HG02938 (cell line): ENCODE data around the gene SEC24D.

Experiments
- ATAC-seq: cut with Tn5 transposase; IDR thresholded peaks from one replicate; pipeline ENCODE4 v1.9.1; 2021; ENCODE audit warnings: mild to moderate bottlenecking, moderate library complexity; ENCODE audit not compliant: unreplicated experiment

SEC24D gene

DNA sequence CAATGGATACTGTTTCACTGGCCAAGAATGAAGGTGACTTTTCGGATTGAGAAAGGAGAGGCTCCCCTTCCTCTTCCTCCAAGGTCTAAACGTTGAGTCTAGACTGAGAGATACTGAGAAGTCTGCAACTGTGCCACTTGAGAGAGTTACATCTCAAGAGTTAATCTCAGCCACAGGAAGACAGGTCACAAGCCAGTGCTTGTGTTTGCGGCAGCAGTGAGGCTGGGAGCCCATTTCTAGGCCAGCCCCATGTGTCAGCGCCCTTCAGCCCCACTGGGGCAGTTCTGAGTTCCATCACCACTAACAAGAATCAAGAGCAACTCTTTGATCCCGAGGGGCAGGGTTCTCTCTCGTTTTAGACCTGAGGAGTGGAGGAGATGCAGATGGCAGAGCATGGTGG, 7.3 kb upstream of the SEC24D start:
- no peak for ATAC-seq

DNA sequence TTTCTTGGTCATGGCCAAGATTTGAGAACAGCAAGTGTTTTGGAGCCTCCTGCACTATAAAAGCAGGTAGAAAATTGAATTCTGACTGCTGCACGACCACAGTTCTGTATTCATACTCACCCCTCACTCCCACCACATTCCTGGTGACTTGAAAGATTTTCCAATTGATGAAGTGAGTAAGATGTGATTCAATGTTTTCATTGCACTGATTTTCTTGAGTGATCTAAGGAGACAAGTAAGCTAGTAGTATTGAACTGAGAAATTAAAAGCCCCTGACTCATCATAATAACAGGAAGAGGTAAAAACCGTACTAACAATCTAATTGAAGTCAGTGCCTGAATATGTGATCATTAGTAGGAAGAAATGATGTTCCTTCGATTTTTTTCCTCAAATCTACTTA, 6.1 kb upstream of the SEC24D start:
- no peak for ATAC-seq

DNA sequence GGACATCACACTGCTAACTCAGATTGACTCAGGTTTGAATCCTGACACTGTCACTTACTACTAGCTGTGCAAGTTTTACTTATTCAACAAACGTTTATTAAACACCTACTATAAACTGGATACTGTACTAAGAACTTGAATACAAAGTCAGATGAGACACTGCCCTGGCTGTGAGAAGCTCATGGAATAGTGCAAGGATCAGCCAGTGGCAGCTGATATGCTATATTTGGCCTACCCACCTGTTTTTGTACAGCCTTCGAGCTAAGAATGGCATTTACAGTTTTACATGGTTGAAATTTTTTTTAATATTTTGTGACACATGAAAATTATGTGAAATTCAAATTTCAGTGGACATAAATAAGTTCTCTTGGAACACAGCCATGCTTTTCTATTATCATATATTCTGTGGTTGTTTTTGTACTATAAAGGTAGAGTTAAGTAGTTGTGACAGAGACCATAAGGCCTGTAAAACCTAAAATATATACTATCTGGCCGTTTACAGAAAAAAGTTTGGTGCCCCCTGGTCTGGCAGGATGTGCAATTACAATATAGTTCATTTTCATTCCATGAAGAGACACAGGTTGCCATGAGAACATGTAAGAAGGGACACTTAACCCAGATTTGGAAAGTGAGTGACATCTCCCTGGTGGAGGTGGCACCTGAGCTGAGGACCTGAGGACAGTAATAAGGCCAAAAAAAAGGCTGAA, 3.4 kb upstream of the SEC24D start:
- ATAC-seq = no peak

DNA sequence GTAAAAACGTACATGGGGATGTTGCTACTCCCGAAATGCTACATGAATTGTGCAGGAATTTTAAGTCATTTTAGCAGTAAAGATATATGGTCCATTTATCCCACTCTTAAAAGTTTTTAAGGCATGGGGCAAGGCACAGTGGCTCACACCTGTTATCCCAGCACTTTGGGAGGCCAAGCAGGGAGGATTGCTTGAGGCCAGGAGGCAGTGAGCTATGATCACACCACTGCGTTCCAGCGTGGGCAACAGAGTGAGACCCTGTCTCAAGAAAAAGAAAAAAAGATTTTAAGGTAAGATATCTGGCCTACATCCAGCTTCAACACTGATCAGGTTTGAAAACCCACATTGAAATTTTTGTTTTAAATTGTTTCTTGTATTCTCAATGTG, 1.2 kb upstream of the SEC24D start:
- ATAC-seq = no peak

DNA sequence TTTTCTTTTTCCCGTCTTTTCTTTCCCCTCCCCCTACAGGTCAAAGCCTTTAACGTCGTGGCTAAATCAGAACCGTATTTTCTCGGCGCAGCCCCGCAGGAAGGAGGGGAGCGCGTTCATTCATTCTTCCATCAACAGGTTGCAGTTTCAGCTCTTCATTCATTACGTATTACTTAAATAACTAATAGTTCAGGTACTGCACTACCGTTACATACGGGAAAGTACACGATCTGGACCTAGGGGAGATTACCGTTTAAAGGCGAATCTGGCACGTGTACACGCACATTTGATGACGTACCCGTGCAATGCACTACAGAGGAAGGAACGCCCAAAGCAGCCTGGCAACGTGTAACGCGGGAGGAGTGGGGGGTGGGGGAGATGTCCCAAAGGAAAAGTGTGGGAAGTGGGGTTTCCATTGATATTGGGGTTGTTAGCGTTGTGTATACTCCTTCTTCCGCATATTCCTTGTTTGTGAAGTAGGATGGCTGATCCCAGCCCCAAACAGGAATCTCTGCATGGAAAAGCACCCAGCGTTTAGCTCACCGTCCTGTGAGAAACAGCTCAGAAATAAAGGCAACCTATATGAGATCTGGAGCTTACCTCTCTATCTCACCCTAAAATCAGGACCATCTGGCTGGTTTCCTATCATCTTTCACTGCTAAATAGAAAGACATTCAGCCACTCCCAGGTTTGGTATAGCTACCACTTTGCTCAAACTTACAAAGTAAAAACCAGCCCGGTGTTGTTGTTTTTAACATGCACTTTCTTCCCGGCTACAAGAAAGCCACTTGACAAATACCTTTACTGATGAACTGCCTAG, 585 bp upstream of the SEC24D start:
- ATAC-seq = peak; percentile 46

DNA sequence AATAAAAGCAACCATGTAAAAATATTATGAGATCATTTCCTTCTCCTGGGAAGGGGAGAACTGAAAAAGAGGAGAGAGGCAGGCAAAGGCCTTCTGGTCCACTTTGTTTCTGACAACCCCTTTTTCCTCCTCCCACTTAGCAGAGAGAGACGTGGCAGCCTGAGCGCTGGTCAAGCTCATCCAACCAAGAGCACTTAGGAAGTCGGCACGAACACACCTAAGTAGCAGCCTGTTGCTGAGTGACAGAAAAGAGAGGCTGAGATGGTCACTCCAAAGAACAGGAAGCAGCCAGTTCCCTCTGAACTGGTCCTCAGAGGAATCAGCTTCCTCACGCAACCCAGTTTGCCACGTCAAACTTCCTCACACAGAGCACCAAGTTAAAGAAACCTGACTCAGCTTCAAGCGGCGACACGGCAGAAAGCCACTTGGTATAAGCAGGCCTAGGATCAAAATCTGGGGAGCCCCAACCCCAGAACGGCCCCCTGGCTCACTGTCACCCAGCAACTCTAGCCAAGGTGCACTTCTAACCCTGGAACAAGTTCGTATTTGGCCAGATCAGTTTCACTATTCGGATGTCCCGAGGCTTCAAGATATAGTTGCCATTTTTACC, 861 bp downstream of the SEC24D start:
- peak; percentile 53 for ATAC-seq

DNA sequence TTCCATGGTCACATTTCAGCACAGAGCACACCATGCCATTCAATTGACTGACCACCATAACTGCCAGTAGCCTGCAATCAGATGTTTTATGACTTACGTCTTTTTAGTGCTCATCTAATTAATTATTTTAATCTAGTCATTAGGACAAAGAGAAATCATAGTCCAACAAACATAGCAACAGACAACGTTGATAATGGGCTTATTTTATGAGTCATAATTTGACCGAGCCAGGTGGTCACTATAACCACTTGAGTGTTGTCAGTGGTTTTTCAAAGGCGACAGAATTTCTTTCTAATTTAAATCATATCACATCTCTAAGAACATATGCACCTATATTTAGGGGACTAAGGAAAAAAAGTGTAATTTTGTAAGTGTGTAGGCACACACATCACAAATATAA, 1.9 kb downstream of the SEC24D start:
- no peak for ATAC-seq

DNA sequence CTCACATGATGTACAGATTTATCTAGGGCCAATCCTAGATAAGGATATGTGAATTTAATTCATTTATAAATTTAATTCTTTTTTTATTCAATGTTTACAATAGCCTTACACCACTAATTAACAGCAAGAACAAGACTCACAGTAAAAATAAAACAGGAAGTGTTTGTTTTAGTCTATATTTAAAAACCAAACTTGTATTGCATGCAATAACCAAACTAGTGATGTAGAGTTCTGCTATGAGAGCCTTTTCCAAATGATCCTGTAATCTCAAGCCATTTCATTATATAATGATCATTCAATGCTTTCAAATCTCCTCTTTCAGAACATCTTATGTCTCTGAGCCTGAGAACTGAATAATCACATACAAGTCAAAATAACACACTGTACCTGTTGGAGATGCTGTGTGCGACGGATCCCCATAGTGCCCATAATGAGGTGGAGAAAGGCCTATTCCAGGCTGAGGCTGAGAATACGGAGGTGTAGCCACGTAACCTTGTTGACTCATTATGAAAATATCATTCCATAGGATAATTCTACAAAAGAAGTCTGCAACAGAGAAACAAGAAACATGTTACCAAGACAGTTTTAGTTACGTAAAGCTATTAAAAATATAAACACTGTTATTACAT, 2.6 kb downstream of the SEC24D start:
- ATAC-seq = no peak

DNA sequence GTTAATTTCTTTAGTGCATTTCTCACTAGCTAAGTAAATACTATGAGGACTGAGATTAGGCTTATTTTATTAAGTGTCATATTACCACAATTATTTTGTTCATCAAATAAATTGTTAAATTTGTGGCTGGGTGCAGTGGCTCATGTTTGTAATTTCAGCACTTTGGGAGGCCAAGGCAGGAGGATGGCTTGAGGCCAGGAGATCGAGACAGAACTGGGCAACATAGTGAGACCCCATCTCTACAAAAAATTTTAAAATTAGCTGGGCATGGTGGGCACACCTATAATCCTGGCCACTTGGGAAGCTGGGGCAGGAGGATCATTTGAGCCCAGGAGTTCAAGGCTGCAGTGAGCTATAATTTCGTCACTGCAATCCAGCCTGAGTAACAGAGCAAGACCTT, 6.8 kb downstream of the SEC24D start:
- no peak for ATAC-seq

DNA sequence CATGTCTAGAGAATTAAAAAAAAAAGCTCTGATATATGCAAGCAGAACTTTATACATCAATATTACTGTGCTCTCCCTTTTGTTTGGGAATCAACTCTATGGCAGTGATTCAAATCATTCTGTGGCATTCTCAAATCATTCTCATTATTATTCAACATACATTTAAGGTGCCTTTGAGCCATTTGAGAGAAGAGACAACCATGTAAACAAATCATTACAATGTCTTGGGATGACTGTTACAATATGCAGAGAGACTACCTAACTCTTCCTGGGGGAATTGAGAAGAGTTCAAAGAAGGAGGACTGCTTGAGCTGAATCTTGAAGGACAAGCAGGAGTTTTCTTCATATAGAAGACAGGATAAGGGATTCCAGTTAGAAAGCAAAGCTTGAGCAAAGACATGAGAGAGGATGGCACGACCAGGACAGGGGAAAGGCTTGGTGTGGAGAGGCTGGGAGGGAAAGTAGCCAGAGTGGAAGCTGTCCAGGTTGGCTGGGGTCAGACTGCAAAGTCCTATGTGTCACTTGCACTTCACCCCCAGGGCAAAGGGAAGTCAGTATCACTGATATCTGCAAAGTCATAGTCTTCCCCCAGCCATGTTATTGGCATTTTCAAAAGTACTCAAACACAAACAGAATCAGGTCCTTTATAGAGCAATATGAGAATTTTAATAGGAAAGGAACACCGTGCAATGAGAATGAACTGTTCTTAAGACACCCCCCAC, 9.0 kb downstream of the SEC24D start:
- ATAC-seq = no peak

DNA sequence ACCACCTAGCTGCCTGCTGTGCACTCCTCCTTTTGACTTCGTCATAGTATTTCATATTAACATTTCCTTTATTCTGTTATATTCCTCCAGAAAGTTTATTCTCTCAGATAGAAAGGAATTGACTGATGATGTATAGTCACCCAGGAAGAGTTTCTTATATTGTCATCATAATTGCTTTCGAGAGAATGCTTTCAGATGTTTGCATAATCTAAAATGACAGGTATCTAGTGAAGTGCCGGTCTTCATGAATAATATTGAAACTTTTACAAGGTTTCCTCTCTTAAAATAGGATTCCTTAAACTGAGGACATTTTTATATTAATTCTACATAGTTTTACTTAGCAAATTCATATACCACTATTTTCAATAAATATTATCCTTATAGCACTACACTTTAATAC, 10.1 kb downstream of the SEC24D start:
- peak; percentile 56 for ATAC-seq

DNA sequence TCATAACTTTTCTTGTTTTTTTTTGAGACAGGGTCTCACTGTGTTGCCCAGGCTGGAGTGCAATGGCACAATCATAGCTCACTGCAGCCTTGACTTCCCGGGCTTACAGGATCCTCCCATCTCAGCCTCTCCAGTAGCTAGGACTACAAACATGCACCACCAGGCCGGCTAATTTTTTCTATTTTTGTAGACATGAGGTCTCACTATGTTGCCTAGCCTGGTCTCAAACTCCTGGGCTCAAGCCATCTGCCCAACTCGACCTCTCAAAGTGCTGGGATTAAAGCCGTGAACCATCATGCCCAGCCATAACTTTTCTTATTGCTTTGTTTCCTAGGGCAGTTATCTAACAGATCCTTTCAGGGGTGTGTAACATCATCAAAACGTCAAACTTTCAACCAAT, 11.8 kb downstream of the SEC24D start:
- no peak for ATAC-seq

DNA sequence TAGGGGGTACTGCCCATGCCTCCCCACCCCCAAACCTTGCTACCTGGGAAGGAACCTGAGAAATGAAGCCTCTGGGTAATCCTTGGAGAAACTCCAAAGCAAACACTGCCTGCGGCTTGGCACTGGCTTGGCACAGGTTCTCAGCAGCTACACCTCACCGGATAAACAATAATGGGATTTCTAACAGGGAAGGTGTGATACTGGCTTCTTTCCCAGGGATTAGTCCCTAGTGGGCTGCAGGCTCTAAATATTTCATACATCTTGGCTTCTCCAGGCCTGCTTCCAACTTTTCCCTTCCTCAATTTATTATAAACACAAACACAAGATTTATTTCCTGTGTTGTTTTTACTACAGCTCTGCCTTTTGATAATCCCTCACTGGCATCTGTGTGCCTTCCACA, 12.5 kb downstream of the SEC24D start:
- no peak for ATAC-seq

DNA sequence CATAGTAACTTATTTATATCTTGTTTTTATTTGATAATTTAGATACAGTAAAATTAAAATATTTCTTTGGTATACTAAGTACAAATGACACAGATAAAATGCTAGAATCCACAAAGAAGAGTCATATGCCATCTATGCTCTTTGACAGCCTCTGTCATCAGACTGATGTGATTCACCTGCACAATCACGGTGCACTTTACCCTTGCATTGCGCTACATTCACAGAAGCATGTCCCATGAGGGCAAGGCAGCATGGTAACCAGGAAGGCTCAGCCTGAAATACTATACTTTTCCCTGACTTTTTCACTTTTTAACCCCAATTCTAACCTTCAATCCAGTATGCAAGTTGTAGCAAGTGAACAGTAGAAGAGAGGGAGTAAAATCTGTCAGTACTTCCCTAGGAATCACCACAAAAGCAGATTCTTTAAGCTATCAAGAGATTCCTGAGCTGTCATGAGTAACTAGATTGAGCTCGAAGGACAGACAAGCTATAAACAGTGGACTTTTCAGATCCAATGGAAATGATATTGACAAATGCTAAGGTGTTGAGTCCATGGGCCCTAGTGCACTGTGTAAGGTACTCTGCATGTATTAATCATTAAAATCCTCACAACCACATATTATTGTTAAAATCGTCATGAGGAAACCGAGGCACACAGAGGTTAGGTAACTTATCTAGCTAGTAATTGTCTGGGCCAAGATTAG, 14.2 kb downstream of the SEC24D start:
- ATAC-seq = no peak

DNA sequence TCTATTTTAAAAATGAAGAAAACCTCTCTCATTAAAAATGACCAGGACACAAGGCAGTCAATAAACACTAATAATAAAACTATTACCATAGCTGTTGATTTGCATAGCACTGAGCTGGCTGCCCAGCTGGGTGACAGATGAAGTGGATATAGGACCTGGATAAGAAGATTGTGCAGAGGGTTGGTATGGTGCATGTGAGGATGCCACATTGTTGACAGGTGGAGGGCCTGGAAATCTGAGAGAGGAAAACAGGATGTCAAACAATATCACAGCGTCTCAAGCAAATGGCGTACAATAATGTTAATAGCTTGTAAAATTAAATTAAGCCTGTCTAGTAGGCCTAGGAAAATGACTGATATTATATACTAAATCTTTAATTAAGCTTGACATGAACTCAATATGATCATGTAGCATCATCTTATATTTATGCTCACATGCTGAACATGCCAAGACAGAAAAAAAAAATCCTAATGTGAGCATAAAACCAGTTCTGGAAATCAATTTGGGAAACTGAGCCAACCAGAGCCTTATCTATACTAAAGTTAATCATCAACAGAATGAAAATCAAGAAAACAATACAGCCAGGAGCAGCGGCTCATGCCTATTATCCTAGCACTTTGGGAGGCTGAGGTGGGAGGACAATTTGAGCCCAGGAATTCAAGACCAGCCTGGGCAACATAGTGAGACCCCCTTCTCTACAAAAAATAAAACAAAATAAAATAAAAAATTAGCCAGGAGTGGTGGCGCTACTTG, 18.6 kb downstream of the SEC24D start:
- ATAC-seq = no peak

DNA sequence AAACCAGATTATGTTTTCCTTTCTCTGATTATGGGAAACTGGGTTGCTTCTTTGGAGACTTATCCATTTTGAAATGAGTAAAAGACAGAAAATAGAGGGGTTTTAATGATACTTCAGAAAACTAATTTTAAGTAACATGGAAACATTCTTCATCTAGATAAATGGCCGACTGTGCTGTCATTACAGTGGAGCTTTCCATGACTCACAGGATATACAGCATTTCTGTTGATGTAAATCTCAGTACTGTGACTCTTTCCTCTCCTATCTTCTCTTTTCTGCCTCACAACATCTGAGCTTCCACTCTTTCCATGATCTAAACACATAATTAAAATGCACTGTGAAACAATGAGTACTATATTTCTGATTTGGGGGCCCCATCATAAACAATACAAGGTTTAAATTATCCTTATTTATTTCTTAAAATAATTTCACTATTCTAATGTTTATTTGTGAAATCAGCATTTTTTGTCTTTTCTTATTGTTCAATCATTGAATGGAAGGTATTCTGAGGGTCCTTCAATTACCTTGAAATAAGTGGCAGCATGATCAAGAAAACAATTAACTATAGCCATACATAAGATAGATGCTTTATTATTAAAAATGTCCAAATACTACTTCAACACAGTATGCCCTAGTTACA, 19.3 kb downstream of the SEC24D start:
- no peak for ATAC-seq

DNA sequence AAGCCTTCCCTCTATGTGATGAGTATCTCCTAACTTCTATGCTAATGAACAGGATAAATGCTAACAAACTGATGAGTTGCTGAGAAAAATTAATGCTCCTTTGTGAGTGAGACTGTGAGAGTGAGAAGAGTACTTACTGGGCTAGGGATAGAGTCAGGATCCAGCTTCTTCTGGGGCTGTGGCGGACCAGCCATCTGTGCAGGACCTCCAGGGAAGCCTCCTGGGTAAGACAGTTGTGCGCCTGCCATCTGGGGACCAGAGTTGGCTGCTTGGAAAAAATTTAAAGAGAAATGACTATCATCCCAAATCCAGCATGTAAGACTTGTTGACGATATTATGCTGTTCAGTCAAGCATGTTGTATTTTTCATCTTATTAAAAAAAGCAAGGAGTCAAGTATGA, 21.0 kb downstream of the SEC24D start:
- no peak for ATAC-seq

DNA sequence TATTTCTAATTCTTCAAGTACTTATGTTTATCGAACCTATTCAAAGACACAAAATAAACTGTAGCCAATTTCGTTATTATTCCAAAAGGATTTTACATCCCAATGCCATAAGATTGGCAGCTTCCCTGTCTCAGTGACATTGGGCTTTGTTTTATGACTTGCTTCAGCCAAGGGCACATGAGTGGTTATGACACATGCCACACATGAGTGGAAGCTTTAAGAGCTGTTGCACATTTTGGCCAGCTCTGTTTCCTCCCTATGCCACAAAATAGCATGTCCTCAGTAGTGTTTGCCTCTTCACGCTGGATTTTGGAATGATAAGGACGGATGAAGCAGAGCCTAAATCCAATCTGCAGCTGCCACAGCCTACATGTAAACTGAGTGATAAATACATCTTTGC, 21.9 kb downstream of the SEC24D start:
- no peak for ATAC-seq

DNA sequence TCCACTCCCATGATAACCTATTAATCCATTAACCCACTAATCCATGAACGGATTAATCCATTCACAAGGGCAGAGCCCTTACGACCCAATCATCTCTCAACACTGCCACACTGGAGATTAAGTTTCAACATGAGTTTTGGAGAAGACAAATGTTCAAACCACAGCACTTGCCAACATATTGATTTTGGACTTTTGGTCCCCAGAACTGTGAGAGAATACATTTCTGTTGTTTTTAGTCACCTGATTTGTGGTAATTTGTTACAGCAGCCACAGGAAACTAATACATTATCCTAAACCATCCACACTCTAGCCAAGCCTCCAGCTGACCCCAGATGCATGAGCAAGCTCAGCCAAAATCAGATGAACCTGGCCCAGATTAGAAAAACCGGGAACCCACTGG, 22.4 kb downstream of the SEC24D start:
- ATAC-seq = no peak
